H9 (cell line): Measurements from ENCODE around the gene RNF31. TPM values are rescaled to one million over a fixed set of nuclear protein-coding genes. Genes with fewer than 3 reads are reported as not detected.

ENCODE experiments used
- DNase-seq: peaks from one replicate; pipeline ENCODE4 v3.0.0-alpha.2; 2017
- H2AFZ ChIP-seq: one replicate; pipeline ENCODE4 v1.6.1; 2013; ENCODE audit warnings: mild to moderate bottlenecking, low read length, control low read depth, moderate library complexity
- H2AK5ac ChIP-seq: 2 replicates; pipeline ENCODE4 v1.6.1; 2013; ENCODE audit warnings: low read length, control low read depth, mixed read lengths; ENCODE audit not compliant: insufficient read length
- H2BK120ac ChIP-seq: one replicate; pipeline ENCODE4 v1.6.1; 2013; ENCODE audit warnings: low read depth, mild to moderate bottlenecking, low read length, control low read depth, inconsistent platforms; ENCODE audit not compliant: poor library complexity, severe bottlenecking
- H2BK12ac ChIP-seq: 2 replicates; pipeline ENCODE4 v1.6.1; 2013; ENCODE audit warnings: low read length, control low read depth, mixed read lengths, low read depth; ENCODE audit not compliant: insufficient read length
- H2BK15ac ChIP-seq: 2 replicates; pipeline ENCODE4 v1.6.1; 2013; ENCODE audit warnings: low read depth, low read length, control low read depth
- H2BK20ac ChIP-seq: one replicate; pipeline ENCODE4 v1.6.1; 2013; ENCODE audit warnings: low read depth, mild to moderate bottlenecking, low read length, control low read depth, inconsistent platforms; ENCODE audit not compliant: poor library complexity, severe bottlenecking
- H2BK5ac ChIP-seq: 2 replicates; pipeline ENCODE4 v1.6.1; 2013; ENCODE audit warnings: low read length, control low read depth, mixed read lengths; ENCODE audit not compliant: insufficient read length
- H3K14ac ChIP-seq: 2 replicates; pipeline ENCODE4 v1.6.1; 2013; ENCODE audit warnings: low read length, control low read depth; ENCODE audit not compliant: insufficient read depth
- H3K18ac ChIP-seq: 2 replicates; pipeline ENCODE4 v1.6.1; 2013; ENCODE audit warnings: low read depth, mild to moderate bottlenecking, mixed read lengths, low read length, control low read depth; ENCODE audit not compliant: insufficient read length
- H3K23ac ChIP-seq: 2 replicates; pipeline ENCODE4 v1.6.1; 2013; ENCODE audit warnings: low read length, control low read depth, mixed read lengths, low read depth; ENCODE audit not compliant: insufficient read length
- H3K23me2 ChIP-seq: 2 replicates; pipeline ENCODE4 v1.6.1; 2013; ENCODE audit warnings: low read depth, mild to moderate bottlenecking, mixed read lengths, low read length, control low read depth; ENCODE audit not compliant: insufficient read length, poor library complexity, severe bottlenecking
- H3K27ac ChIP-seq: 2 replicates; pipeline ENCODE4 v1.5.1; 2013; ENCODE audit warnings: low read length, control low read depth, mixed read lengths, low read depth; ENCODE audit not compliant: insufficient read length
- H3K27me3 ChIP-seq: 2 replicates; pipeline ENCODE4 v1.6.1; 2013; ENCODE audit warnings: low read length, control low read depth, inconsistent platforms; ENCODE audit not compliant: insufficient read depth
- H3K4ac ChIP-seq: 2 replicates; pipeline ENCODE4 v1.6.1; 2013; ENCODE audit warnings: low read depth, mild to moderate bottlenecking, control low read depth, inconsistent platforms, low read length, moderate library complexity
- H3K4me1 ChIP-seq: 2 replicates; pipeline ENCODE4 v1.6.1; 2013; ENCODE audit warnings: low read length, control low read depth, inconsistent platforms; ENCODE audit not compliant: insufficient read depth
- H3K4me2 ChIP-seq: 2 replicates; pipeline ENCODE4 v1.6.1; 2013; ENCODE audit warnings: low read length, control low read depth, mixed read lengths; ENCODE audit not compliant: insufficient read length, insufficient read depth
- H3K56ac ChIP-seq: 2 replicates; pipeline ENCODE4 v1.6.1; 2013; ENCODE audit warnings: low read depth, mild to moderate bottlenecking, mixed read lengths, low read length, control low read depth; ENCODE audit not compliant: insufficient read length
- H3K79me1 ChIP-seq: 2 replicates; pipeline ENCODE4 v1.6.1; 2013; ENCODE audit warnings: low read depth, mild to moderate bottlenecking, moderate library complexity, low read length, control low read depth, inconsistent platforms; ENCODE audit not compliant: insufficient read depth, poor library complexity, severe bottlenecking
- H3K79me2 ChIP-seq: 2 replicates; pipeline ENCODE4 v1.6.1; 2013; ENCODE audit warnings: low read length, control low read depth, inconsistent platforms; ENCODE audit not compliant: insufficient read depth
- H3K9ac ChIP-seq: 2 replicates; pipeline ENCODE4 v1.6.1; 2013; ENCODE audit warnings: low read length, control low read depth, mixed read lengths; ENCODE audit not compliant: insufficient read length; ENCODE audit errors: extremely low read depth
- H3K9me3 ChIP-seq: one replicate; pipeline ENCODE4 v1.6.1; 2013; ENCODE audit warnings: low read depth, low read length, inconsistent platforms; ENCODE audit not compliant: control insufficient read depth
- H3T11ph ChIP-seq: one replicate; pipeline ENCODE4 v1.6.1; 2013; ENCODE audit warnings: mild to moderate bottlenecking, low read length, control low read depth, inconsistent platforms
- H4K20me1 ChIP-seq: one replicate; pipeline ENCODE4 v1.6.1; 2013; ENCODE audit not compliant: control insufficient read depth, insufficient read length, insufficient read depth
- H4K5ac ChIP-seq: 2 replicates; pipeline ENCODE4 v1.6.1; 2013; ENCODE audit warnings: low read depth, mild to moderate bottlenecking, mixed read lengths, low read length, control low read depth; ENCODE audit not compliant: insufficient read length
- H4K8ac ChIP-seq: replicated peaks from 2 replicates; pipeline ENCODE4 v1.6.1; 2013; ENCODE audit warnings: low read length, control low read depth, mixed read lengths, low read depth; ENCODE audit not compliant: insufficient read length
- H4K91ac ChIP-seq: 2 replicates; pipeline ENCODE4 v1.6.1; 2013; ENCODE audit warnings: low read depth, mild to moderate bottlenecking, moderate library complexity, mixed read lengths, low read length, control low read depth; ENCODE audit not compliant: insufficient read length
- H3K27ac Mint-ChIP-seq, 3 experiments: 2 replicates in 2 of 3; 3 replicates in 1 of 3; pipeline ENCODE4 v1.8.0; 2020 to 2021; ENCODE audit warnings: mixed read lengths in 3 of 3, mild to moderate bottlenecking in 1 of 3, moderate library complexity in 1 of 3
- H3K27me3 Mint-ChIP-seq: 2 replicates; pipeline ENCODE4 v1.8.0; 2021; ENCODE audit warnings: low read depth, mild to moderate bottlenecking, moderate library complexity, mixed read lengths
- H3K36me3 Mint-ChIP-seq, 3 experiments: 2 replicates in 2 of 3; 3 replicates in 1 of 3; pipeline ENCODE4 v1.8.0; 2020 to 2021; ENCODE audit warnings: low read depth in 3 of 3, mixed read lengths in 3 of 3; ENCODE audit not compliant: insufficient read depth in 1 of 3
- H3K4me1 Mint-ChIP-seq, 2 experiments: 2 replicates each; pipeline ENCODE4 v1.8.0; 2020; ENCODE audit warnings: mixed read lengths in 2 of 2
- H3K4me3 Mint-ChIP-seq, 2 experiments: 2 replicates in 1 of 2; 3 replicates in 1 of 2; pipeline ENCODE4 v1.8.0; 2020 to 2021; ENCODE audit warnings: mild to moderate bottlenecking in 2 of 2, mixed read lengths in 2 of 2, moderate library complexity in 1 of 2
- H3K9me3 Mint-ChIP-seq, 2 experiments: 2 replicates in 1 of 2; 3 replicates in 1 of 2; pipeline ENCODE4 v1.8.0; 2020; ENCODE audit warnings: mild to moderate bottlenecking in 2 of 2, mixed read lengths in 2 of 2, moderate library complexity in 1 of 2
- WGBS: extraction: QIAGEN DNeasy Blood & Tissue Kit; methylation state at CpG from one replicate; pipeline ENCODE4 v1.1.7; 2013; ENCODE audit warnings: missing lambda C conversion rate, low lambda C conversion rate, mixed read lengths; ENCODE audit not compliant: insufficient read length; ENCODE audit errors: extremely low coverage; 5-methylcytosine and 5-hydroxymethylcytosine counted together
- total RNA-seq: library from RNA; stranded (reverse); gene quantifications from 2 replicates; pipeline ENCODE4 v1.2.1, GENCODE V29; 2021
- TF ChIP-seq, protein P1 (sequence below): fragments of 200-600 bp; sonication (generic); conservative IDR thresholded peaks from 3 replicates; pipeline ENCODE4 v1.8.0; 2021; ENCODE audit warnings: antibody characterized with exemption, mild to moderate bottlenecking

Gene RNF31
- total RNA-seq, 1 experiment from 2014 or later, result 87.3 TPM

DNA sequence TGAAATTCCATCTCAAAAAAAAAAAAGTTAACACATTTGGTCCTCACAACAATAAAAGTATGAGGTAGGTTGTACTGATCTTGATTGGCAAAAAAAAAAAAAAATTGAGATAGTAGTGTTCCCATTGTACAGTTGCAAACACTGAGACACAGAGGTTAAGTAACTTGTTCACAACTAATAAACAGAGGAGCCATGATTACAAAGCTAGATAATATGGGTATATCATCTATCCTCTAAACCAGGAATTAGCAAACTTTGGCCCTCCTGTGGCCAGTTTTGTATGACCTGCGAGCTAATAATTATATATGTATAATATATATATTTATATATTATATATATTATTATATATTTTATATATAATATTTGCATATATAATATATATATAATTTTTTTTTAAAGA lies 13.6 kb upstream of the RNF31 start:
- DNase-seq, result no peak
- Histone ChIP-seq H3K14ac (no peak overlapping the region), H3K23ac (no peak overlapping the region), H3K18ac (no peak overlapping the region), H3K56ac (no peak overlapping the region), H3T11ph (no peak overlapping the region), H3K79me2 (no peaks in the 10 kb centered on the region), H2AK5ac (no peak overlapping the region), H3K4ac (no peak overlapping the region), H4K20me1 (no peaks in the 10 kb centered on the region), H3K79me1 (no peaks in the 10 kb centered on the region), H2AFZ (no peak overlapping the region), H2BK120ac (no peak overlapping the region), H2BK20ac (no peak overlapping the region), H2BK5ac (no peak overlapping the region), H3K4me1 (no peaks in the 10 kb centered on the region), H3K9ac (no peak overlapping the region), H4K5ac (no peak overlapping the region), H4K8ac (no peak overlapping the region), H3K27ac (no peak overlapping the region), H4K91ac (no peak overlapping the region), H2BK15ac (no peak overlapping the region), H3K4me2 (no peak overlapping the region), H3K27me3 (no peaks in the 10 kb centered on the region), H2BK12ac (no peak overlapping the region), H3K23me2 (peaks cover 10% of the 10 kb centered on the region), H3K9me3 (no peaks in the 10 kb centered on the region)
- peaks cover 18 to 20% of the 10 kb centered on the region in 2 experiments for H3K4me1 Mint-ChIP-seq
- TF ChIP-seq, protein P1, sequence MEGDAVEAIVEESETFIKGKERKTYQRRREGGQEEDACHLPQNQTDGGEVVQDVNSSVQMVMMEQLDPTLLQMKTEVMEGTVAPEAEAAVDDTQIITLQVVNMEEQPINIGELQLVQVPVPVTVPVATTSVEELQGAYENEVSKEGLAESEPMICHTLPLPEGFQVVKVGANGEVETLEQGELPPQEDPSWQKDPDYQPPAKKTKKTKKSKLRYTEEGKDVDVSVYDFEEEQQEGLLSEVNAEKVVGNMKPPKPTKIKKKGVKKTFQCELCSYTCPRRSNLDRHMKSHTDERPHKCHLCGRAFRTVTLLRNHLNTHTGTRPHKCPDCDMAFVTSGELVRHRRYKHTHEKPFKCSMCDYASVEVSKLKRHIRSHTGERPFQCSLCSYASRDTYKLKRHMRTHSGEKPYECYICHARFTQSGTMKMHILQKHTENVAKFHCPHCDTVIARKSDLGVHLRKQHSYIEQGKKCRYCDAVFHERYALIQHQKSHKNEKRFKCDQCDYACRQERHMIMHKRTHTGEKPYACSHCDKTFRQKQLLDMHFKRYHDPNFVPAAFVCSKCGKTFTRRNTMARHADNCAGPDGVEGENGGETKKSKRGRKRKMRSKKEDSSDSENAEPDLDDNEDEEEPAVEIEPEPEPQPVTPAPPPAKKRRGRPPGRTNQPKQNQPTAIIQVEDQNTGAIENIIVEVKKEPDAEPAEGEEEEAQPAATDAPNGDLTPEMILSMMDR, result no peak
- peaks cover 10 to 19% (median 13%) of the 10 kb centered on the region in 3 experiments for H3K36me3 Mint-ChIP-seq
- no peaks in the 10 kb centered on the region for H3K27me3 Mint-ChIP-seq
- H3K9me3 Mint-ChIP-seq, result 0 out of 5 replicates have a peak, but pooled peaks cover 0 to 2% of the 10 kb centered on the region in 2 experiments
- no peak overlapping the region for H3K4me3 Mint-ChIP-seq
- H3K27ac Mint-ChIP-seq, result no peak overlapping the region
- no CpG with 5 or more reads among the region's 1 CpG for WGBS
